Measurements from ENCODE around the gene CSDE1.

GRCh38 chr1:114677691-114678090 is 80.1 kb downstream of the CSDE1 start:
- TF ChIP-seq, protein P1, sequence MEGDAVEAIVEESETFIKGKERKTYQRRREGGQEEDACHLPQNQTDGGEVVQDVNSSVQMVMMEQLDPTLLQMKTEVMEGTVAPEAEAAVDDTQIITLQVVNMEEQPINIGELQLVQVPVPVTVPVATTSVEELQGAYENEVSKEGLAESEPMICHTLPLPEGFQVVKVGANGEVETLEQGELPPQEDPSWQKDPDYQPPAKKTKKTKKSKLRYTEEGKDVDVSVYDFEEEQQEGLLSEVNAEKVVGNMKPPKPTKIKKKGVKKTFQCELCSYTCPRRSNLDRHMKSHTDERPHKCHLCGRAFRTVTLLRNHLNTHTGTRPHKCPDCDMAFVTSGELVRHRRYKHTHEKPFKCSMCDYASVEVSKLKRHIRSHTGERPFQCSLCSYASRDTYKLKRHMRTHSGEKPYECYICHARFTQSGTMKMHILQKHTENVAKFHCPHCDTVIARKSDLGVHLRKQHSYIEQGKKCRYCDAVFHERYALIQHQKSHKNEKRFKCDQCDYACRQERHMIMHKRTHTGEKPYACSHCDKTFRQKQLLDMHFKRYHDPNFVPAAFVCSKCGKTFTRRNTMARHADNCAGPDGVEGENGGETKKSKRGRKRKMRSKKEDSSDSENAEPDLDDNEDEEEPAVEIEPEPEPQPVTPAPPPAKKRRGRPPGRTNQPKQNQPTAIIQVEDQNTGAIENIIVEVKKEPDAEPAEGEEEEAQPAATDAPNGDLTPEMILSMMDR (IDR thresholded peaks at IDR 0.05; ENCODE audit: low read depth, low read length): no peak
- TF ChIP-seq MAX (IDR thresholded peaks at IDR 0.05; ENCODE audit: low read depth, low read length): no peak
- no peak for TF ChIP-seq POLR2A (IDR thresholded peaks at IDR 0.05; ENCODE audit: extremely low read depth, insufficient read length)

Data from NB4 (cell line).